GM12878 (cell line): Measurements from ENCODE around the gene NCBP3. TPM values are rescaled to one million over a fixed set of nuclear protein-coding genes. Genes with fewer than 3 reads are reported as not detected.

Experiments used
- ATAC-seq: fragments of 200-7000 bp; cut with Tn5 transposase; 3 replicates; pipeline ENCODE4 v1.9.1; 2020; ENCODE audit warnings: mild to moderate bottlenecking, moderate library complexity
- BruUV-seq: library from RNA; stranded (reverse); fragments of 400-500 nt; replicated peaks from 2 replicates; lab custom pipeline; 2021; lab: Mats Ljungman, UMichigan
- CTCF ChIA-PET: fragments of 300-600 bp; sonication (Branson Sonifier 250); formaldehyde crosslinking; extraction: SDS; loops from one replicate; lab custom pipeline; 2021; ENCODE audit warnings: inconsistent platforms; lab: Yijun Ruan, JAX
- POLR2A ChIA-PET: fragments of 350-600 bp; formaldehyde crosslinking; extraction: SDS; loops from one replicate; lab custom pipeline; 2021; ENCODE audit warnings: inconsistent platforms; lab: Charles Lee
- RAD21 ChIA-PET: fragments of 300-600 bp; sonication (Branson Sonifier 250); formaldehyde crosslinking; loops from one replicate; lab custom pipeline; 2023; ENCODE audit warnings: antibody characterized with exemption; ENCODE audit not compliant: unreplicated experiment; lab: Charles Lee
- SMC1A ChIA-PET: fragments of 300-600 bp; sonication (Branson Sonifier 250); formaldehyde crosslinking; loops from one replicate; lab custom pipeline; 2023; ENCODE audit not compliant: unreplicated experiment, uncharacterized antibody; lab: Charles Lee
- DNase-seq: peaks from one replicate; pipeline ENCODE4 v3.0.0-alpha.2; 2011; ENCODE audit warnings: low read depth, low spot score
- FAIRE-seq: peaks from 3 replicates; lab custom pipeline; 2011; peaks lifted over from hg19 to GRCh38; lab: Jason Lieb, UNC
- H2AFZ ChIP-seq: 2 replicates; pipeline ENCODE4 v1.6.0; 2011; ENCODE audit warnings: low read depth, low read length, control low read depth; ENCODE audit not compliant: control insufficient read depth
- H3K27ac ChIP-seq: 2 replicates; pipeline ENCODE4 v1.5.1; 2011; ENCODE audit warnings: control low read depth; ENCODE audit not compliant: control insufficient read depth, insufficient read depth
- H3K27me3 ChIP-seq, 2 experiments: replicated peaks in 1 of 2; 2 replicates each; pipeline versions ENCODE4 v1.6.0 to v1.6.1; 2011; ENCODE audit warnings: low read length in 1 of 2; ENCODE audit not compliant: control insufficient read depth in 2 of 2, insufficient read depth in 2 of 2
- H3K36me3 ChIP-seq, 2 experiments: 2 replicates each; pipeline ENCODE4 v1.5.1; 2011; ENCODE audit warnings: low read length in 1 of 2; ENCODE audit not compliant: control insufficient read depth in 2 of 2, insufficient read depth in 2 of 2
- H3K4me1 ChIP-seq: 2 replicates; pipeline ENCODE4 v1.6.1; 2011; ENCODE audit warnings: mild to moderate bottlenecking, low read length, moderate library complexity, mixed read lengths; ENCODE audit not compliant: control insufficient read depth, insufficient read depth
- H3K4me2 ChIP-seq: 2 replicates; pipeline ENCODE4 v1.6.0; 2011; ENCODE audit warnings: control low read depth; ENCODE audit not compliant: control insufficient read depth, insufficient read depth
- H3K4me3 ChIP-seq: fragments of 200-600 bp; sonication (generic); 2 replicates; pipeline ENCODE4 v1.5.1; 2016
- H3K79me2 ChIP-seq: 2 replicates; pipeline ENCODE4 v1.6.0; 2011; ENCODE audit warnings: low read length; ENCODE audit not compliant: control insufficient read depth, insufficient read depth
- H3K9ac ChIP-seq: 2 replicates; pipeline ENCODE4 v1.8.0; 2011; ENCODE audit warnings: low read length, control low read depth, mixed read lengths; ENCODE audit not compliant: control insufficient read depth, insufficient read depth
- H3K9me3 ChIP-seq: replicated peaks from 3 replicates; pipeline ENCODE4 v1.5.1; 2011; ENCODE audit warnings: mild to moderate bottlenecking, low read length; ENCODE audit not compliant: control insufficient read depth, insufficient read depth
- H4K20me1 ChIP-seq: 2 replicates; pipeline ENCODE4 v1.6.0; 2011; ENCODE audit not compliant: control insufficient read depth, insufficient read depth
- BACH1 ChIP-seq: fragments of 450-650 bp; IDR thresholded peaks from 2 replicates; pipeline ENCODE4 v1.6.1; 2017; ENCODE audit warnings: mild to moderate bottlenecking, borderline replicate concordance
- IKZF2 ChIP-seq, 2 experiments: fragments of 450-650 bp; IDR thresholded peaks; 2 replicates each; pipeline ENCODE4 v1.6.1; 2017; ENCODE audit warnings: mild to moderate bottlenecking in 2 of 2, moderate library complexity in 2 of 2
- JUND ChIP-seq: IDR thresholded peaks from 2 replicates; pipeline ENCODE4 v1.6.1; 2012; ENCODE audit warnings: low read depth, mild to moderate bottlenecking, low read length, improper control_type of control experiment, moderate library complexity
- NR2C1 ChIP-seq: fragments of 450-650 bp; IDR thresholded peaks from 2 replicates; pipeline ENCODE4 v1.6.1; 2017; ENCODE audit warnings: antibody characterized with exemption, mild to moderate bottlenecking, moderate library complexity
- POLR2A ChIP-seq: IDR thresholded peaks from 2 replicates; pipeline ENCODE4 v1.6.1; 2011; ENCODE audit warnings: low read depth, mild to moderate bottlenecking, low read length
- POLR2AphosphoS5 ChIP-seq: IDR thresholded peaks from 2 replicates; pipeline ENCODE4 v1.6.1; 2011; ENCODE audit warnings: mild to moderate bottlenecking, low read length, inconsistent platforms
- TCF12 ChIP-seq: IDR thresholded peaks from 2 replicates; pipeline ENCODE4 v1.6.1; 2011; ENCODE audit warnings: low read depth, mild to moderate bottlenecking, low read length
- WGBS: methylation state at CpG from one replicate; pipeline ENCODE4 v1.1.6; 2016; ENCODE audit warnings: low lambda C conversion rate; ENCODE audit not compliant: insufficient replicate concordance, insufficient coverage; ENCODE audit errors: missing lambda C conversion rate; 5-methylcytosine and 5-hydroxymethylcytosine counted together
- in situ Hi-C: fragments of 300-500 bp; cut with MboI; formaldehyde crosslinking; loops from 9 replicates; pipeline ENCODE4 v1.14.3; 2018; ENCODE audit warnings: mixed read lengths
- intact Hi-C: fragments of 100-400 bp; cut with micrococcal nuclease; formaldehyde crosslinking; loops from one replicate; pipeline ENCODE4 v1.14.2; 2022; ENCODE audit not compliant: unreplicated experiment
- polyA plus RNA-seq, 11 experiments: library from polyadenylated mRNA; depleted of rRNA in 4 of 11; unstranded in 6 of 11; stranded (reverse) in 5 of 11; fragments of >200 nt; fragmentation: Nextera tagmentation in 4 of 11; fragmentation: Illumina TruSeq in 1 of 11; extraction: Ambion mirVana in 4 of 11; extraction: Trizol in 1 of 11; gene quantifications; 1 replicate in 1 of 11; 2 replicates in 10 of 11; pipeline versions ENCODE4 v1.2.1 to v1.2.3, GENCODE V29; 2011 to 2016; ENCODE audit warnings: inconsistent platforms in 2 of 11, missing spikeins in 2 of 11, low read depth in 1 of 11
- total RNA-seq, 4 experiments: library from RNA; depleted of rRNA in 3 of 4; stranded (reverse); fragments of >200 nt in 3 of 4; fragmentation: Illumina TruSeq in 1 of 4; extraction: Trizol in 1 of 4; gene quantifications; 2 replicates each; pipeline versions ENCODE4 v1.2.1 to v1.2.3, GENCODE V29; 2013 to 2021
- TF ChIP-seq, protein P1 (sequence below): fragments of 450-650 bp; IDR thresholded peaks from 2 replicates; pipeline ENCODE4 v1.6.1; 2014; ENCODE audit warnings: mild to moderate bottlenecking
- TF ChIP-seq, protein P2 (sequence below): IDR thresholded peaks from 2 replicates; pipeline ENCODE4 v1.6.1; 2012; ENCODE audit warnings: low read depth, low read length, improper control_type of control experiment
- TF ChIP-seq, protein P3 (sequence below): IDR thresholded peaks from 2 replicates; pipeline ENCODE4 v1.6.1; 2011; ENCODE audit warnings: borderline replicate concordance, low read depth, mild to moderate bottlenecking, moderate library complexity, low read length; ENCODE audit not compliant: insufficient read depth, poor library complexity, severe bottlenecking
- TF ChIP-seq, protein P4 (sequence below): fragments of 450-650 bp; IDR thresholded peaks from 2 replicates; pipeline ENCODE4 v1.6.1; 2016; ENCODE audit warnings: mild to moderate bottlenecking, moderate library complexity, borderline replicate concordance

NCBP3 gene
- total and polyA plus RNA-seq, 10 of the 15 experiments (the other 5 are each of a cell fraction or from before 2014, with no cell fraction given): 5.2 to 32.0 (median 23.2) TPM

DNA sequence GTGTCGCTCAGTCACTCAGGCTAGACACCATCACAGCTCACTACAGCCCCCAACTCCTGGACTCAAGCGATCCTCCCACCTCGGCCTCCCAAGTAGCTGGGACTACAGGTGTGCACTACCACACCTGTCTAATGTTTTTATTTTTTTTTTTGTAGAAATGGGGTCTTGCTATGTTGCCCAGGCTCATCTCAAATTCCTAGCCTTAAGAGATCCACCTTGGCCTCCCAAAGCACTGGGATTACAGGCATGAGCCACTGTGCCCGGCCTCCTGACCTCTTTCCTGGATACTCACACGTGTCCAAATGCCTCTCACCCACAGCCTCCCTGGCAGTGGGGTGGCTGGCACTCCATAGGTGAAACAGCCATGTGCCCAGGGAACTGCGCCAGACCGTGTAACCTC, 29.3 kb upstream of the NCBP3 start:
- CTCF ChIA-PET: no interaction called here
- 70% methylated on average over 7 of the region's 7 CpGs for WGBS
- intact Hi-C loops: no loop called here

More for the DNA sequence above, 29.3 kb upstream of the NCBP3 start:
- Histone ChIP-seq H3K4me1 (peaks cover 5% of the 10 kb centered on the region; the same call in 1 of the 2 replicates), H3K4me2 (no peak overlapping the region), H2AFZ (no peak overlapping the region), H3K79me2 (no peaks in the 10 kb centered on the region), H3K27ac (no peak overlapping the region), H3K36me3 (no peaks in the 10 kb centered on the region), H4K20me1 (no peaks in the 10 kb centered on the region), H3K4me3 (no peak overlapping the region), H3K9me3 (no peaks in the 10 kb centered on the region), H3K9ac (no peak overlapping the region), H3K27me3 (no peaks in the 10 kb centered on the region)
- SMC1A ChIA-PET: interaction anchor here (0.7 kb wide), 1 partner anchor 19 kb away, joined by 3 read pairs; no protein-coding TSS in a partner anchor
- no peak for ATAC-seq
- in situ Hi-C loops: no loop called here
- TF ChIP-seq, protein P1, sequence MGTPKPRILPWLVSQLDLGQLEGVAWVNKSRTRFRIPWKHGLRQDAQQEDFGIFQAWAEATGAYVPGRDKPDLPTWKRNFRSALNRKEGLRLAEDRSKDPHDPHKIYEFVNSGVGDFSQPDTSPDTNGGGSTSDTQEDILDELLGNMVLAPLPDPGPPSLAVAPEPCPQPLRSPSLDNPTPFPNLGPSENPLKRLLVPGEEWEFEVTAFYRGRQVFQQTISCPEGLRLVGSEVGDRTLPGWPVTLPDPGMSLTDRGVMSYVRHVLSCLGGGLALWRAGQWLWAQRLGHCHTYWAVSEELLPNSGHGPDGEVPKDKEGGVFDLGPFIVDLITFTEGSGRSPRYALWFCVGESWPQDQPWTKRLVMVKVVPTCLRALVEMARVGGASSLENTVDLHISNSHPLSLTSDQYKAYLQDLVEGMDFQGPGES: no peak
- TF ChIP-seq, protein P2, sequence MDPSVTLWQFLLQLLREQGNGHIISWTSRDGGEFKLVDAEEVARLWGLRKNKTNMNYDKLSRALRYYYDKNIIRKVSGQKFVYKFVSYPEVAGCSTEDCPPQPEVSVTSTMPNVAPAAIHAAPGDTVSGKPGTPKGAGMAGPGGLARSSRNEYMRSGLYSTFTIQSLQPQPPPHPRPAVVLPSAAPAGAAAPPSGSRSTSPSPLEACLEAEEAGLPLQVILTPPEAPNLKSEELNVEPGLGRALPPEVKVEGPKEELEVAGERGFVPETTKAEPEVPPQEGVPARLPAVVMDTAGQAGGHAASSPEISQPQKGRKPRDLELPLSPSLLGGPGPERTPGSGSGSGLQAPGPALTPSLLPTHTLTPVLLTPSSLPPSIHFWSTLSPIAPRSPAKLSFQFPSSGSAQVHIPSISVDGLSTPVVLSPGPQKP: no peak
- TF ChIP-seq JUND: no peak
- TF ChIP-seq BACH1: no peak
- TF ChIP-seq, protein P3, sequence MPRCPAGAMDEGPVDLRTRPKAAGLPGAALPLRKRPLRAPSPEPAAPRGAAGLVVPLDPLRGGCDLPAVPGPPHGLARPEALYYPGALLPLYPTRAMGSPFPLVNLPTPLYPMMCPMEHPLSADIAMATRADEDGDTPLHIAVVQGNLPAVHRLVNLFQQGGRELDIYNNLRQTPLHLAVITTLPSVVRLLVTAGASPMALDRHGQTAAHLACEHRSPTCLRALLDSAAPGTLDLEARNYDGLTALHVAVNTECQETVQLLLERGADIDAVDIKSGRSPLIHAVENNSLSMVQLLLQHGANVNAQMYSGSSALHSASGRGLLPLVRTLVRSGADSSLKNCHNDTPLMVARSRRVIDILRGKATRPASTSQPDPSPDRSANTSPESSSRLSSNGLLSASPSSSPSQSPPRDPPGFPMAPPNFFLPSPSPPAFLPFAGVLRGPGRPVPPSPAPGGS: no peak
- no peak for TF ChIP-seq POLR2AphosphoS5
- no peak for TF ChIP-seq NR2C1
- TF ChIP-seq POLR2A: no peak
- TF ChIP-seq, protein P4, sequence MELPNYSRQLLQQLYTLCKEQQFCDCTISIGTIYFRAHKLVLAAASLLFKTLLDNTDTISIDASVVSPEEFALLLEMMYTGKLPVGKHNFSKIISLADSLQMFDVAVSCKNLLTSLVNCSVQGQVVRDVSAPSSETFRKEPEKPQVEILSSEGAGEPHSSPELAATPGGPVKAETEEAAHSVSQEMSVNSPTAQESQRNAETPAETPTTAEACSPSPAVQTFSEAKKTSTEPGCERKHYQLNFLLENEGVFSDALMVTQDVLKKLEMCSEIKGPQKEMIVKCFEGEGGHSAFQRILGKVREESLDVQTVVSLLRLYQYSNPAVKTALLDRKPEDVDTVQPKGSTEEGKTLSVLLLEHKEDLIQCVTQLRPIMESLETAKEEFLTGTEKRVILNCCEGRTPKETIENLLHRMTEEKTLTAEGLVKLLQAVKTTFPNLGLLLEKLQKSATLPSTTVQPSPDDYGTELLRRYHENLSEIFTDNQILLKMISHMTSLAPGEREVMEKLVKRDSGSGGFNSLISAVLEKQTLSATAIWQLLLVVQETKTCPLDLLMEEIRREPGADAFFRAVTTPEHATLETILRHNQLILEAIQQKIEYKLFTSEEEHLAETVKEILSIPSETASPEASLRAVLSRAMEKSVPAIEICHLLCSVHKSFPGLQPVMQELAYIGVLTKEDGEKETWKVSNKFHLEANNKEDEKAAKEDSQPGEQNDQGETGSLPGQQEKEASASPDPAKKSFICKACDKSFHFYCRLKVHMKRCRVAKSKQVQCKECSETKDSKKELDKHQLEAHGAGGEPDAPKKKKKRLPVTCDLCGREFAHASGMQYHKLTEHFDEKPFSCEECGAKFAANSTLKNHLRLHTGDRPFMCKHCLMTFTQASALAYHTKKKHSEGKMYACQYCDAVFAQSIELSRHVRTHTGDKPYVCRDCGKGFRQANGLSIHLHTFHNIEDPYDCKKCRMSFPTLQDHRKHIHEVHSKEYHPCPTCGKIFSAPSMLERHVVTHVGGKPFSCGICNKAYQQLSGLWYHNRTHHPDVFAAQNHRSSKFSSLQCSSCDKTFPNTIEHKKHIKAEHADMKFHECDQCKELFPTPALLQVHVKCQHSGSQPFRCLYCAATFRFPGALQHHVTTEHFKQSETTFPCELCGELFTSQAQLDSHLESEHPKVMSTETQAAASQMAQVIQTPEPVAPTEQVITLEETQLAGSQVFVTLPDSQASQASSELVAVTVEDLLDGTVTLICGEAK: no peak
- no peak for TF ChIP-seq TCF12
- TF ChIP-seq IKZF2 (IDR thresholded peaks at IDR 0.05): no peak
- RAD21 ChIA-PET: no interaction called here
- FAIRE-seq: no peak
- DNase-seq: no peak
- POLR2A ChIA-PET: no interaction called here
- BruUV-seq: no TSS peak
